ENCODE results near the gene LKAAEAR1. TPM values are rescaled to one million over a fixed set of nuclear protein-coding genes. Genes with fewer than 3 reads are reported as not detected.

LKAAEAR1 gene
- total and polyA plus RNA-seq, 2 of the 13 experiments (the other 11 are each of a cell fraction or from before 2014, with no cell fraction given), result not detected

- TF ChIP-seq ZBTB2 (CRISPR knock-in tag; IDR thresholded peaks at IDR 0.05; ENCODE audit: low read depth), result no peak
- TF ChIP-seq PBX2 (CRISPR knock-in tag; IDR thresholded peaks at IDR 0.05), result no peak
- TF ChIP-seq KDM5A (IDR thresholded peaks at IDR 0.05; ENCODE audit: borderline replicate concordance, low read length), result peak; percentile 41; the same call in 1 of the 2 replicates
- no peak; the same call in 1 of the 2 replicates for TF ChIP-seq ZBTB20 (CRISPR knock-in tag; IDR thresholded peaks at IDR 0.05; ENCODE audit: borderline replicate concordance, low read depth)
- TF ChIP-seq IKZF1 (IDR thresholded peaks at IDR 0.05), result no peak
- TF ChIP-seq ZNF788 (CRISPR knock-in tag; IDR thresholded peaks at IDR 0.05; ENCODE audit: borderline replicate concordance), result 0 out of 2 replicates have a peak, but pooled peaks have one; percentile 8
- no peak for TF ChIP-seq HNF4A (CRISPR knock-in tag; IDR thresholded peaks at IDR 0.05)
- no peak; the same call in 1 of the 2 replicates for TF ChIP-seq ZNF746 (CRISPR knock-in tag; IDR thresholded peaks at IDR 0.05)
- TF ChIP-seq GABPB1 (CRISPR knock-in tag; IDR thresholded peaks at IDR 0.05), result no peak
- TF ChIP-seq DR1 (CRISPR knock-in tag; IDR thresholded peaks at IDR 0.05), result no peak
- no peak for TF ChIP-seq ZSCAN20 (CRISPR knock-in tag; IDR thresholded peaks at IDR 0.05; ENCODE audit: borderline replicate concordance)
- TF ChIP-seq JUN (CRISPR knock-in tag; IDR thresholded peaks at IDR 0.05), result no peak
- 0 out of 2 replicates have a peak, but pooled peaks have one; percentile 13 for TF ChIP-seq ZHX2 (IDR thresholded peaks at IDR 0.05; ENCODE audit: low read depth)
- TF ChIP-seq ZHX2 (CRISPR knock-in tag; IDR thresholded peaks at IDR 0.05; ENCODE audit: borderline replicate concordance), result no peak
- TF ChIP-seq KDM4B (CRISPR knock-in tag; IDR thresholded peaks at IDR 0.05), result no peak
- no peak; the same call in 1 of the 2 replicates for TF ChIP-seq MYNN (CRISPR knock-in tag; IDR thresholded peaks at IDR 0.05; ENCODE audit: low read depth)
- no peak for TF ChIP-seq ZKSCAN5 (CRISPR knock-in tag; IDR thresholded peaks at IDR 0.05)
- no peak for TF ChIP-seq KAT8 (CRISPR knock-in tag; IDR thresholded peaks at IDR 0.05)
- peak; percentile 46 for TF ChIP-seq SKI (IDR thresholded peaks at IDR 0.05; ENCODE audit: partially characterized antibody)
- TF ChIP-seq FOXC1 (CRISPR knock-in tag; IDR thresholded peaks at IDR 0.05; ENCODE audit: borderline replicate concordance), result no peak; the same call in 1 of the 2 replicates
- TF ChIP-seq ZNF605 (CRISPR knock-in tag; IDR thresholded peaks at IDR 0.05), result peak; percentile 94
These were observed 20.0 kb downstream of the LKAAEAR1 start (continued) for GRCh38 chr20:64064145-64064698.

Data from HepG2 (cell line).